GM12878 (cell line): ENCODE measurements around the gene ZNF165.

Experiments
- CTCF ChIP-seq, 3 experiments: IDR thresholded peaks in 2 of 3; conservative IDR thresholded peaks in 1 of 3; 2 replicates each; pipeline ENCODE4 v1.5.1; 2011; ENCODE audit warnings: low read depth in 3 of 3, low read length in 3 of 3, mild to moderate bottlenecking in 3 of 3, control low read depth in 2 of 3, moderate library complexity in 2 of 3, inconsistent platforms in 1 of 3, mixed read lengths in 1 of 3; ENCODE audit not compliant: control insufficient read depth in 2 of 3, insufficient read depth in 1 of 3; ENCODE audit errors: extremely low read depth in 1 of 3
- EP300 ChIP-seq, 2 experiments: fragments of 150-350 bp in 1 of 2; IDR thresholded peaks; 2 replicates each; pipeline ENCODE4 v1.6.1; 2011 to 2012; ENCODE audit warnings: low read depth in 2 of 2, low read length in 2 of 2, borderline replicate concordance in 1 of 2, improper control_type of control experiment in 1 of 2, inconsistent platforms in 1 of 2; ENCODE audit not compliant: control insufficient read depth in 1 of 2
- POLR2A ChIP-seq: IDR thresholded peaks from 2 replicates; pipeline ENCODE4 v1.6.1; 2011; ENCODE audit warnings: low read depth, mild to moderate bottlenecking, low read length
- POU2F2 ChIP-seq: IDR thresholded peaks from 3 replicates; pipeline ENCODE4 v1.6.1; 2011; ENCODE audit warnings: low read depth, mild to moderate bottlenecking, low read length, borderline replicate concordance
- TCF12 ChIP-seq: IDR thresholded peaks from 2 replicates; pipeline ENCODE4 v1.6.1; 2011; ENCODE audit warnings: low read depth, mild to moderate bottlenecking, low read length
- TF ChIP-seq, protein P1 (sequence below): fragments of 450-650 bp; IDR thresholded peaks from 2 replicates; pipeline ENCODE4 v1.6.1; 2017; ENCODE audit warnings: mild to moderate bottlenecking

GRCh38 chr6:28121876-28122275, 41.5 kb downstream of the ZNF165 start:
- TF ChIP-seq TCF12 (no peak), POLR2A (no peak), CTCF (IDR thresholded peaks at IDR 0.05 in 2 of 3, conservative IDR thresholded peaks at IDR 0.05 in 1 of 3; ENCODE audit: control insufficient read depth in 2 of 3, extremely low read depth in 1 of 3, insufficient read depth in 1 of 3, low read depth in 3 of 3, low read length in 3 of 3) (no peak), EP300 (IDR thresholded peaks at IDR 0.05; ENCODE audit: borderline replicate concordance in 1 of 2, control insufficient read depth in 1 of 2, low read depth in 2 of 2, low read length in 2 of 2) (no peak), POU2F2 (no peak)
- TF ChIP-seq, protein P1, sequence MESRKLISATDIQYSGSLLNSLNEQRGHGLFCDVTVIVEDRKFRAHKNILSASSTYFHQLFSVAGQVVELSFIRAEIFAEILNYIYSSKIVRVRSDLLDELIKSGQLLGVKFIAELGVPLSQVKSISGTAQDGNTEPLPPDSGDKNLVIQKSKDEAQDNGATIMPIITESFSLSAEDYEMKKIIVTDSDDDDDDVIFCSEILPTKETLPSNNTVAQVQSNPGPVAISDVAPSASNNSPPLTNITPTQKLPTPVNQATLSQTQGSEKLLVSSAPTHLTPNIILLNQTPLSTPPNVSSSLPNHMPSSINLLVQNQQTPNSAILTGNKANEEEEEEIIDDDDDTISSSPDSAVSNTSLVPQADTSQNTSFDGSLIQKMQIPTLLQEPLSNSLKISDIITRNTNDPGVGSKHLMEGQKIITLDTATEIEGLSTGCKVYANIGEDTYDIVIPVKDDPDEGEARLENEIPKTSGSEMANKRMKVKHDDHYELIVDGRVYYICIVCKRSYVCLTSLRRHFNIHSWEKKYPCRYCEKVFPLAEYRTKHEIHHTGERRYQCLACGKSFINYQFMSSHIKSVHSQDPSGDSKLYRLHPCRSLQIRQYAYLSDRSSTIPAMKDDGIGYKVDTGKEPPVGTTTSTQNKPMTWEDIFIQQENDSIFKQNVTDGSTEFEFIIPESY: no peak
